CD8-positive, alpha-beta memory T cell (primary cell): ENCODE results near the gene ENKD1. TPM values are rescaled to one million over a fixed set of nuclear protein-coding genes. Genes with fewer than 3 reads are reported as not detected.

Source experiments
- CTCF ChIA-PET: fragments of 350-600 bp; sonication (Branson Sonifier 250); formaldehyde crosslinking; loops from one replicate; lab custom pipeline; 2021; ENCODE audit warnings: antibody characterized with exemption; lab: Charles Lee
- POLR2A ChIA-PET: fragments of 350-600 bp; sonication (Branson Sonifier 250); formaldehyde crosslinking; loops from one replicate; lab custom pipeline; 2021; ENCODE audit warnings: antibody characterized with exemption; lab: Charles Lee
- DNase-seq, 5 donors: peaks; one replicate each; pipeline versions ENCODE4 v3.0.0 to v3.0.0-alpha.2; 2020 to 2022; ENCODE audit warnings: mixed read lengths in 1 of 5
- H3K27ac ChIP-seq: one replicate; pipeline ENCODE4 v1.7.0; 2013; ENCODE audit warnings: low read depth, mild to moderate bottlenecking, low read length, moderate library complexity
- H3K27me3 ChIP-seq: 2 replicates; pipeline ENCODE4 v1.7.0; 2013; ENCODE audit warnings: low read length, mild to moderate bottlenecking; ENCODE audit not compliant: insufficient read depth, poor library complexity, severe bottlenecking
- H3K36me3 ChIP-seq: 2 replicates; pipeline ENCODE4 v1.7.0; 2013; ENCODE audit warnings: mild to moderate bottlenecking, low read length, moderate library complexity; ENCODE audit not compliant: insufficient read depth
- H3K4me1 ChIP-seq: 2 replicates; pipeline ENCODE4 v1.7.0; 2013; ENCODE audit warnings: mild to moderate bottlenecking, low read length, moderate library complexity; ENCODE audit not compliant: insufficient read depth
- H3K4me3 ChIP-seq: 2 replicates; pipeline ENCODE4 v1.7.0; 2013; ENCODE audit warnings: mild to moderate bottlenecking, low read length
- H3K9me3 ChIP-seq: 2 replicates; pipeline ENCODE4 v1.7.0; 2013; ENCODE audit warnings: mild to moderate bottlenecking, low read length
- H3K27ac Mint-ChIP-seq, 8 donors: one replicate each; pipeline ENCODE4 v1.8.0; 2020 to 2021; ENCODE audit warnings: mixed read lengths in 8 of 8, mild to moderate bottlenecking in 6 of 8, inconsistent platforms in 3 of 8, moderate library complexity in 3 of 8
- H3K27me3 Mint-ChIP-seq, 2 donors: one replicate each; pipeline ENCODE4 v1.8.0; 2020 to 2021; ENCODE audit warnings: mixed read lengths in 2 of 2, mild to moderate bottlenecking in 1 of 2, moderate library complexity in 1 of 2
- H3K36me3 Mint-ChIP-seq, 3 donors: one replicate each; pipeline ENCODE4 v1.8.0; 2020 to 2021; ENCODE audit warnings: mixed read lengths in 3 of 3, inconsistent platforms in 1 of 3, mild to moderate bottlenecking in 1 of 3
- H3K4me1 Mint-ChIP-seq, 3 donors: one replicate each; pipeline ENCODE4 v1.8.0; 2020 to 2021; ENCODE audit warnings: mixed read lengths in 3 of 3, inconsistent platforms in 1 of 3, mild to moderate bottlenecking in 1 of 3
- H3K4me3 Mint-ChIP-seq, 7 donors: one replicate each; pipeline ENCODE4 v1.8.0; 2020 to 2021; ENCODE audit warnings: mixed read lengths in 7 of 7, mild to moderate bottlenecking in 6 of 7, moderate library complexity in 4 of 7, inconsistent platforms in 2 of 7
- H3K9me3 Mint-ChIP-seq, 5 donors: one replicate each; pipeline ENCODE4 v1.8.0; 2020 to 2022; ENCODE audit warnings: mixed read lengths in 5 of 5, mild to moderate bottlenecking in 3 of 5, moderate library complexity in 2 of 5, inconsistent platforms in 1 of 5
- polyA plus RNA-seq: library from polyadenylated mRNA; unstranded; fragments of 300-500 nt; fragmentation: Illumina TruSeq; gene quantifications from one replicate; pipeline ENCODE4 v1.2.3, GENCODE V29; 2021
- total RNA-seq, 2 experiments: library from RNA; stranded (reverse); gene quantifications; one replicate each; pipeline ENCODE4 v1.2.3, GENCODE V29; 2021

ENKD1 gene
- total and polyA plus RNA-seq, 3 experiments from 2014 or later = 1.7 to 15.6 (median 15.1) TPM

DNA sequence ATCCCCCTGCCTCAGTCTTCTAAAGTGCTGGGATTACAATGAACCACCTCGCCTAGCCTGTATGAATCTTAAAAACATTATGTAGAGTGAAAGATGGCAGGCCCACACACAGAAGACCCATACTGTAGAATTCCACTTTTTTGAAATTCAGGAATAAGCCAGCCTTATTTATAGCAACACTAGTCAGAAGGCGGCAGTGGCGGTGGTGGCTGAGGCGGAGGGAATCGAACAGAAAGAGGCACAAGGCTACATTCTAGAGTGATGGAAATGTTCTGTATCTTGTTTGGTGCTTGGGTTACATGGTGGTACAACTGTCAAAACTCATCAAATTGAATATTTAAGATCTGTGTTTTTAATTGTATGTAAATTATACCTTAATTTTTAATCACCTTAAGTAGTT lies 41.2 kb upstream of the ENKD1 start:
- H3K4me1 Mint-ChIP-seq = peaks cover 18 to 43% (median 40%) of the 10 kb centered on the region in 3 donors
- peaks cover 16% of the 10 kb centered on the region for H3K4me1 ChIP-seq
- peak overlapping the region in 2 of 8 donors; percentile 61 to 94 for H3K27ac Mint-ChIP-seq
- H3K27ac ChIP-seq = no peak overlapping the region
- CTCF ChIA-PET = no interaction called here
- no peaks in the 10 kb centered on the region for H3K9me3 ChIP-seq
- no peaks in the 10 kb centered on the region for H3K27me3 ChIP-seq
- H3K36me3 Mint-ChIP-seq = peaks cover 0 to 5% (median 3%) of the 10 kb centered on the region in 3 donors
- POLR2A ChIA-PET = no interaction called here
- H3K27me3 Mint-ChIP-seq = no peaks in the 10 kb centered on the region
- no peak overlapping the region for H3K4me3 Mint-ChIP-seq
- no peaks in the 10 kb centered on the region for H3K9me3 Mint-ChIP-seq
- no peak for DNase-seq
- no peaks in the 10 kb centered on the region for H3K36me3 ChIP-seq
- no peak overlapping the region for H3K4me3 ChIP-seq

DNA sequence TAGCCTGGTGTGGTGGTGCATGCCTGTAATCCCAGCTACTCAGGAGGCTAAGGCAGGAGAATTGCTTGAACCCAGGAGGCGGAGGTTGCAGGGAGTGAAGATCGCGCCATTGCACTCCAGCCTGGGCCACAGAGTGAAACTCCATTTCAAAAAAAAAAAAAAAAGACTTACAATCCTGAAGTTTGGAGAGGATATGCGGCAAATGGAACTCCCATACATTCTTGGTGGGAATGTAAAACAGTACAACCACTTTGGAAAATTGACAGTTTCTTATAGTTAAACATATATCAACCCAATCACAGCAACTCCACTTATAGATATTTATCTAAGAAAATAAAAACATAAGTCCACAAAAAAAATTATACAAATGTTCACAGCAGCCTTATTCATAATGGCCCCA lies 40.7 kb upstream of the ENKD1 start:
- no peak overlapping the region for H3K4me3 Mint-ChIP-seq
- POLR2A ChIA-PET = no interaction called here
- CTCF ChIA-PET = no interaction called here

DNA sequence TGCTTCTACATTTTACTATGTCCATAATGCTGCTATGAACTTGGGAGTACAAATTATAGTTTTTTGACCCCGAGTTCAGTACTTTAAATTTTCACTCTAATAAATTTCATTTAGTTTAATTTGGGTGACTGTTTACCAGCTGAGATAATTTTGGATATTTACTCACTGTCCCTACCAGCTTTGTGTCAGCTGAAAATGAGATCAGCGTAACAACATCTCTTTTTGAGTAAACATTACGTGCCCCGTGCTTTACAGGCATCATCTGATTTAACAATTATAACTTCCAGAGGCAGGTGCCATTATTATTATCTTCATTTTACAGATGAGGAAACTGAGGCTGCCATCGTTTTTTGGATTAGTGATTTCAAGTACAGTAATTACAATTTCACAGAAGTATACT lies 37.6 kb upstream of the ENKD1 start:
- Mint-ChIP-seq H3K27ac (peak overlapping the region in 5 of 8 donors; percentile 36 to 86 (median 82)), H3K4me3 (no peak overlapping the region), H3K36me3 (no peaks in the 10 kb centered on the region), H3K9me3 (no peaks in the 10 kb centered on the region), H3K27me3 (no peaks in the 10 kb centered on the region), H3K4me1 (peaks cover 19 to 38% (median 26%) of the 10 kb centered on the region in 3 donors)
- Histone ChIP-seq H3K4me3 (no peak overlapping the region), H3K27ac (no peak overlapping the region), H3K36me3 (no peaks in the 10 kb centered on the region), H3K4me1 (peaks cover 16% of the 10 kb centered on the region), H3K9me3 (no peaks in the 10 kb centered on the region), H3K27me3 (no peaks in the 10 kb centered on the region)
- no peak for DNase-seq
- CTCF ChIA-PET = interaction anchor here (1.9 kb wide), 1 partner anchor 183 kb away, joined by 6 read pairs; no protein-coding TSS in a partner anchor
- POLR2A ChIA-PET = interaction anchor here (0.5 kb wide), 1 partner anchor 762 kb away, joined by 3 read pairs; no protein-coding TSS in a partner anchor

More for the DNA sequence above, 40.7 kb upstream of the ENKD1 start:
- Histone ChIP-seq H3K9me3 (no peaks in the 10 kb centered on the region), H3K36me3 (no peaks in the 10 kb centered on the region), H3K27ac (no peak overlapping the region), H3K4me3 (no peak overlapping the region), H3K27me3 (no peaks in the 10 kb centered on the region), H3K4me1 (peaks cover 16% of the 10 kb centered on the region)
- H3K36me3 Mint-ChIP-seq = peaks cover 0 to 5% (median 3%) of the 10 kb centered on the region in 3 donors
- H3K27me3 Mint-ChIP-seq = no peaks in the 10 kb centered on the region
- DNase-seq = no peak
- no peak overlapping the region for H3K27ac Mint-ChIP-seq
- H3K9me3 Mint-ChIP-seq = no peaks in the 10 kb centered on the region
- peaks cover 18 to 46% (median 40%) of the 10 kb centered on the region in 3 donors for H3K4me1 Mint-ChIP-seq

DNA sequence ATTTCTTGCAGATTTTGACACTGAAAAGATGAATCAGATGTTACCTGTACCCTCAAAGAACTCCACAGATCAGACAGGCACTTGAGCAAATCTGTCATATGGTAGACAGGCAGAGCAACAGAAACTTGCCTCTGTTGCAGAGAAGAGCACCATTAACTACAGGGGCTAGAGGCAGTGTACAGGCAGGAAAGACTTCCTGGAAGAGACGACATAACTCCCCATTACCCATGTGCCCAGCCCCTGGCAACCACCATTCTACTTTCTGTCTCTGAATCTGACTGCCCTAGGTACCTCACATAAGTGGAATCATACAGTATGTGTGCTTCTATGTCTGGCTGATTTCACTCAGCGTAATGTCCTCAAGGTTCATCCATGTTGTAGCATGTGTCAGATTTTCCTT lies 37.1 kb upstream of the ENKD1 start:
- peak overlapping the region in 7 of 8 donors; percentile 36 to 94 (median 82) for H3K27ac Mint-ChIP-seq
- peaks cover 19 to 37% (median 26%) of the 10 kb centered on the region in 3 donors for H3K4me1 Mint-ChIP-seq
- H3K9me3 ChIP-seq = no peaks in the 10 kb centered on the region
- peaks cover 0 to 2% (median 0%) of the 10 kb centered on the region in 5 donors for H3K9me3 Mint-ChIP-seq
- no peaks in the 10 kb centered on the region for H3K27me3 ChIP-seq
- peaks cover 0 to 1% (median 0%) of the 10 kb centered on the region in 3 donors for H3K36me3 Mint-ChIP-seq
- no peaks in the 10 kb centered on the region for H3K27me3 Mint-ChIP-seq
- CTCF ChIA-PET = no interaction called here
- no peak overlapping the region for H3K4me3 ChIP-seq
- H3K36me3 ChIP-seq = no peaks in the 10 kb centered on the region
- no peak for DNase-seq
- no peak overlapping the region for H3K27ac ChIP-seq
- POLR2A ChIA-PET = no interaction called here
- H3K4me1 ChIP-seq = peaks cover 16% of the 10 kb centered on the region
- peak overlapping the region in 4 of 7 donors; percentile 6 to 56 (median 35) for H3K4me3 Mint-ChIP-seq

DNA sequence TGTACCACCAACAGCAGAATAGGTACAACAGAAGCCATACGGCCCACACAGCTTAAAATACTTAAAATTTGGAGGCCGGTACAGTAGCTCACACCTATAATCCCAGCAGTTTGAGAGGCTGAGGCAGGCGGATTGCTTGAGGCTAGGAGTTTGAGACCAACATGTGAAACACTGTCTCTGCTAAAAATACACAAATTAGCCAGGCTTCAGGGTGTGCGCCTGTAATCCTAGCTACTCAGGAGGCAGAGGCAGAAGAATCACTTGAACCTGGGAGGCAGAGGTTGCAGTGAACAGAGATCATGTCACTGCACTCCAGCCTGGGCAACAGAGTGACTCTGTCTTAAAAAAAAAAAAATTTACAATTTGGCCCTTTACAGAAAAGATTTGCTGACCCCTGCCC lies 35.6 kb upstream of the ENKD1 start:
- Histone ChIP-seq H3K36me3 (no peaks in the 10 kb centered on the region), H3K4me3 (no peak overlapping the region), H3K9me3 (no peaks in the 10 kb centered on the region), H3K27me3 (no peaks in the 10 kb centered on the region), H3K4me1 (peaks cover 16% of the 10 kb centered on the region), H3K27ac (no peak overlapping the region)
- CTCF ChIA-PET = no interaction called here
- Mint-ChIP-seq H3K9me3 (peaks cover 0 to 2% (median 0%) of the 10 kb centered on the region in 5 donors), H3K4me1 (peaks cover 19 to 32% (median 26%) of the 10 kb centered on the region in 3 donors), H3K27me3 (no peaks in the 10 kb centered on the region), H3K36me3 (peaks cover 0 to 6% (median 6%) of the 10 kb centered on the region in 3 donors), H3K27ac (peak overlapping the region in 3 of 8 donors; percentile 40 to 63 (median 56)), H3K4me3 (no peak overlapping the region)
- POLR2A ChIA-PET = no interaction called here
- DNase-seq = no peak

DNA sequence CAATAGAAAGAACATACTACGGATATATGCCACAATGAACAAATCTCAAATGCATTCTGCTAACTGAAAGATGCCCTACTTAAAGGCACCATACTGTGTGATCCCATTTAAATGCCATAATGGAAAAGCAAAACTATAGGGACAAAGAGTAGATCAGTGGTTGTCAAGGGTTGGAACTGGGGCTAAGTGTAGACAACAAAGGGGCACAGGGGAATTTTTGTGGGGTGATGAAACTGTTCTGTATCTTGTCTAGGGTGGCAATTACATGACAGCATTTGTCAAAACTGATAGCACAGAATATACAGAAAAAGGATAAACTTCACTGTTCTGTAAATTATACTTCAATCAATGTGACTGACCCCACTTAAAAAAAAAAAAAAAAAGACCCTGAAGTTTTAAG lies 34.9 kb upstream of the ENKD1 start:
- no peak for DNase-seq
- no peaks in the 10 kb centered on the region for H3K9me3 ChIP-seq
- H3K4me3 ChIP-seq = no peak overlapping the region
- H3K36me3 Mint-ChIP-seq = peaks cover 0 to 9% (median 6%) of the 10 kb centered on the region in 3 donors
- ChIA-PET CTCF (no interaction called here), POLR2A (no interaction called here)
- peak overlapping the region in 1 of 8 donors; percentile 42 for H3K27ac Mint-ChIP-seq
- peaks cover 0 to 2% (median 0%) of the 10 kb centered on the region in 5 donors for H3K9me3 Mint-ChIP-seq
- no peaks in the 10 kb centered on the region for H3K36me3 ChIP-seq
- H3K27ac ChIP-seq = no peak overlapping the region
- H3K4me3 Mint-ChIP-seq = no peak overlapping the region
- H3K4me1 Mint-ChIP-seq = peaks cover 19 to 31% (median 25%) of the 10 kb centered on the region in 3 donors
- H3K27me3 ChIP-seq = no peaks in the 10 kb centered on the region
- peaks cover 16% of the 10 kb centered on the region for H3K4me1 ChIP-seq
- no peaks in the 10 kb centered on the region for H3K27me3 Mint-ChIP-seq

DNA sequence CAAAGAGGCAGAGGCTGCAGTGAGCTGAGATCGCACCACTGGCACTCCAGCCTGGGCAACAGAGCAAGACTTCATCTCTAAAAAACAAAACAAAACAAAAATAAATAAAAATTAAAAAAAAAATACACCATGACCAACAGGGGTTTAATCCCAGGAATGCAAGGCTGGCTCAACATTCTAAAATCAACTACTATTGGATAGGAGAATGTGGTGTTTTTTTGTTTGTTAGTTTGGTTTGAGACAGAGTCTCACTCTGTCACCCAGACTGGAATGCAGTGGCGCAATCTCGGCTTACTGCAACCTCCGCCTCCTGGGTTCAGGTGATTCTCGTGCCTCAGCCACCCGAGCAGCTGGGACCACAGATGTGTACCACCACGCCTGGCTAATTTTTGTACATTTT lies 32.7 kb upstream of the ENKD1 start:
- H3K36me3 Mint-ChIP-seq = peaks cover 0 to 9% (median 6%) of the 10 kb centered on the region in 3 donors
- H3K27me3 ChIP-seq = no peaks in the 10 kb centered on the region
- H3K9me3 Mint-ChIP-seq = peaks cover 0 to 2% (median 0%) of the 10 kb centered on the region in 5 donors
- H3K4me1 Mint-ChIP-seq = peaks cover 12 to 22% (median 14%) of the 10 kb centered on the region in 3 donors
- H3K4me3 Mint-ChIP-seq = no peak overlapping the region
- H3K27me3 Mint-ChIP-seq = peaks cover 0 to 1% of the 10 kb centered on the region in 2 donors
- no peaks in the 10 kb centered on the region for H3K9me3 ChIP-seq
- ChIA-PET CTCF (no interaction called here), POLR2A (no interaction called here)
- H3K27ac Mint-ChIP-seq = no peak overlapping the region
- H3K27ac ChIP-seq = no peak overlapping the region
- H3K4me1 ChIP-seq = peaks cover 15% of the 10 kb centered on the region
- H3K36me3 ChIP-seq = no peaks in the 10 kb centered on the region
- no peak overlapping the region for H3K4me3 ChIP-seq
- no peak for DNase-seq

DNA sequence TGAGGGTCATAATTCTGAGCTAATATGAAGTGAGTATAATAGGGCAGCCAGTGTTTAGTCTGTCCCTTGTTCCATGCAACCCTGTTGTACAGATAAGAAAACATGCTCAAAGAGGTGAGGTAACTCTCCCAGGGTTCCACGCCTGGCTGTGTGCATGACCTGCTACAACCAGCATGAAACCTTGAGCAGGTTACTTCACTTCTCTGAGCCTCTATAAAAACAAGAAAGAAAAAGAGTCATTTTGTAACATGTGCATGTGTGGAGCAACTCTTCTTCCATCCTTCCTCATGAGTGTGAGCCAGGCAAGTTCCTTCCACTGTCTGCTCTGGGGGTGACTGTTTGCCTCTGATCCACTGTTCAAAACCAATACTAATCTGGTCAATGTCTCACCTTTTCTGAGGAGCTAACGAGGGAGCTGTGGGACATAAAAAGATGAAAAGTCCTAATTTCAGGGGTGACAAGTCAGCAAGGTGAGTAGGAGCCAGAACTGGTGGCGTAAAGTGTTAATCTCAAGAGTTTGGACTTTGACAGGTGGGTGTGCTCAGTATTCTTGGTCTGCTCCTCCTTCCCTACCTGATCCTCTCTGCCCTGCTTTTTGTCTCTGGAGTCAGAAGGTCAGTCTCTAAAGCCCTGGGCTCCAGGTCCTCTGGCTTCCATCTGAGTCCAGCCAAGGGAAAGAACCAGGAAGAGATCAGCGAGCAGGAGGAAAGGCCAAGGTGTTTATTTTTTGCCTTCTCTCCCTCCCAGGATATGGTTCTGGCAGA lies 31.1 kb upstream of the ENKD1 start:
- no peak overlapping the region for H3K27ac ChIP-seq
- ChIA-PET CTCF (interaction anchor here (1.1 kb wide), 1 partner anchor 26 kb away, joined by 5 read pairs; no protein-coding TSS in a partner anchor), POLR2A (interaction anchor here (0.6 kb wide), 1 partner anchor 224 kb away, joined by 3 read pairs; no protein-coding TSS in a partner anchor)
- peak overlapping the region in 1 of 8 donors; percentile 50 for H3K27ac Mint-ChIP-seq
- H3K9me3 Mint-ChIP-seq = peaks cover 0 to 2% (median 0%) of the 10 kb centered on the region in 5 donors
- no peak overlapping the region for H3K4me3 ChIP-seq
- H3K4me1 Mint-ChIP-seq = peaks cover 0 to 6% (median 2%) of the 10 kb centered on the region in 3 donors
- H3K9me3 ChIP-seq = no peaks in the 10 kb centered on the region
- no peak overlapping the region for H3K4me3 Mint-ChIP-seq
- H3K36me3 Mint-ChIP-seq = peaks cover 0 to 9% (median 6%) of the 10 kb centered on the region in 3 donors
- no peaks in the 10 kb centered on the region for H3K4me1 ChIP-seq
- H3K27me3 ChIP-seq = no peaks in the 10 kb centered on the region
- peaks cover 0 to 1% of the 10 kb centered on the region in 2 donors for H3K27me3 Mint-ChIP-seq
- no peak for DNase-seq
- no peaks in the 10 kb centered on the region for H3K36me3 ChIP-seq
